Measurements from ENCODE around the gene C10orf71.

The C10orf71 gene

GRCh38 chr10:49359349-49360270 is 60.6 kb downstream of the C10orf71 start:
- DNase-seq (ENCODE audit: low read depth in 2 of 2): no peak

GRCh38 chr10:49360271-49361177 is 61.6 kb downstream of the C10orf71 start:
- DNase-seq (ENCODE audit: low read depth in 2 of 2): no peak

- no peak for DNase-seq (ENCODE audit: low read depth in 2 of 2)
Measured at GRCh38 chr10:49361178-49361554, 62.2 kb downstream of the C10orf71 start.

- no peak for DNase-seq (ENCODE audit: low read depth in 2 of 2)
Measured at GRCh38 chr10:49361735-49362568, 63.0 kb downstream of the C10orf71 start.

- no peak for DNase-seq (ENCODE audit: low read depth in 2 of 2)
Measured at GRCh38 chr10:49362596-49363260, 63.8 kb downstream of the C10orf71 start.

GRCh38 chr10:49363309-49364031 is 64.5 kb downstream of the C10orf71 start:
- DNase-seq (ENCODE audit: low read depth in 2 of 2): no peak

GRCh38 chr10:49364051-49364450 is 65.1 kb downstream of the C10orf71 start:
- no peak for DNase-seq (ENCODE audit: low read depth in 2 of 2)

GRCh38 chr10:49364747-49365146 is 65.8 kb downstream of the C10orf71 start:
- no peak for DNase-seq (ENCODE audit: low read depth in 2 of 2)

- no peak for DNase-seq (ENCODE audit: low read depth in 2 of 2)
Measured at GRCh38 chr10:49365275-49365674, 66.3 kb downstream of the C10orf71 start.

- DNase-seq (ENCODE audit: low read depth in 2 of 2): no peak
Measured at GRCh38 chr10:49365675-49366415, 66.9 kb downstream of the C10orf71 start.

- no peak for DNase-seq (ENCODE audit: low read depth in 2 of 2)
Measured at GRCh38 chr10:49366460-49366859, 67.5 kb downstream of the C10orf71 start.

GRCh38 chr10:49367600-49367999 is 68.6 kb downstream of the C10orf71 start:
- no peak for DNase-seq (ENCODE audit: low read depth in 2 of 2)

- DNase-seq (ENCODE audit: low read depth in 2 of 2): no peak
Measured at GRCh38 chr10:49368256-49368655, 69.3 kb downstream of the C10orf71 start.

- no peak for DNase-seq (ENCODE audit: low read depth in 2 of 2)
Measured at GRCh38 chr10:49369216-49370162, 70.5 kb downstream of the C10orf71 start.

GRCh38 chr10:49370326-49371100 is 71.5 kb downstream of the C10orf71 start:
- DNase-seq (ENCODE audit: low read depth in 2 of 2): no peak

GRCh38 chr10:49371967-49372366 is 73.0 kb downstream of the C10orf71 start:
- no peak for DNase-seq (ENCODE audit: low read depth in 2 of 2)

GRCh38 chr10:49373361-49373760 is 74.4 kb downstream of the C10orf71 start:
- no peak for DNase-seq (ENCODE audit: low read depth in 2 of 2)

GRCh38 chr10:49374740-49375139 is 75.8 kb downstream of the C10orf71 start:
- DNase-seq (ENCODE audit: low read depth in 2 of 2): no peak

All from stimulated activated CD8-positive, alpha-beta memory T cell treated with anti-CD3 and anti-CD28 coated beads, Interleukin-2, amount 100 ng/mL, for 1 hour (primary cell).